ENCODE results near the gene TRIM62. TPM values are rescaled to one million over a fixed set of nuclear protein-coding genes. Genes with fewer than 3 reads are reported as not detected.
"Not testable (repeated sequence)": the region's sequence is repeated elsewhere in the genome, so short reads cannot be mapped to it uniquely, and the experiment has no call there.

TRIM62 gene
- total RNA-seq, 2 donors from 2014 or later: 13.3 to 18.1 TPM

DNA sequence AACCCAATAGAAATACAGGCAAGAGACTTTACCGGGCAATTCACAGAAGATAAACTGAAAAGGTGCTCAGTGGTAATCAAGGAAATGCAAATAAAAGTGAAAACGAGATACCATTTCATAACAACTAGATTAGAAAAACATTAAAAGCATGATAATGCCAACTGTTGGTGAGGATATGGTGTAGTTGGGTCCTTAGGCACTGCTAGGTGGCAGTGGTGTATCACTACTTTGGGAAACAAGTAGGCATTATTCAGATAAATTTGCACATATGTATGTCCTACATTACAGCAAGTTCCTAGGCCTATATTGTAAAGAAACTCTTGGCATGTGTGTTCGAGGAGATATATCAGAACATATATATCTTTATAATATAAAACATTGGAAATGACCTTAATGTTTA, 69.9 kb downstream of the TRIM62 start:
- TF ChIP-seq, protein P1, sequence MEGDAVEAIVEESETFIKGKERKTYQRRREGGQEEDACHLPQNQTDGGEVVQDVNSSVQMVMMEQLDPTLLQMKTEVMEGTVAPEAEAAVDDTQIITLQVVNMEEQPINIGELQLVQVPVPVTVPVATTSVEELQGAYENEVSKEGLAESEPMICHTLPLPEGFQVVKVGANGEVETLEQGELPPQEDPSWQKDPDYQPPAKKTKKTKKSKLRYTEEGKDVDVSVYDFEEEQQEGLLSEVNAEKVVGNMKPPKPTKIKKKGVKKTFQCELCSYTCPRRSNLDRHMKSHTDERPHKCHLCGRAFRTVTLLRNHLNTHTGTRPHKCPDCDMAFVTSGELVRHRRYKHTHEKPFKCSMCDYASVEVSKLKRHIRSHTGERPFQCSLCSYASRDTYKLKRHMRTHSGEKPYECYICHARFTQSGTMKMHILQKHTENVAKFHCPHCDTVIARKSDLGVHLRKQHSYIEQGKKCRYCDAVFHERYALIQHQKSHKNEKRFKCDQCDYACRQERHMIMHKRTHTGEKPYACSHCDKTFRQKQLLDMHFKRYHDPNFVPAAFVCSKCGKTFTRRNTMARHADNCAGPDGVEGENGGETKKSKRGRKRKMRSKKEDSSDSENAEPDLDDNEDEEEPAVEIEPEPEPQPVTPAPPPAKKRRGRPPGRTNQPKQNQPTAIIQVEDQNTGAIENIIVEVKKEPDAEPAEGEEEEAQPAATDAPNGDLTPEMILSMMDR (IDR thresholded peaks at IDR 0.05): peak in 1 of 4 experiments; percentile 23
- no peak for TF ChIP-seq POLR2AphosphoS5 (IDR thresholded peaks at IDR 0.05)
- no peak for TF ChIP-seq POLR2A (IDR thresholded peaks at IDR 0.05)
- WGBS: 42% methylated on average over 3 of the region's 3 CpGs
- no peak for DNase-seq (ENCODE audit: low spot score)
- Histone ChIP-seq H3K4me1 (replicated peaks) (no peaks in the 10 kb centered on the region), H3K9me3 (no peaks in the 10 kb centered on the region), H3K27ac (no peak overlapping the region), H3K4me3 (no peak overlapping the region), H3K36me3 (no peaks in the 10 kb centered on the region), H3K27me3 (replicated peaks; ENCODE audit: insufficient read depth) (no peaks in the 10 kb centered on the region)
- intact Hi-C loops (cut with DNase I): no loop called here

DNA sequence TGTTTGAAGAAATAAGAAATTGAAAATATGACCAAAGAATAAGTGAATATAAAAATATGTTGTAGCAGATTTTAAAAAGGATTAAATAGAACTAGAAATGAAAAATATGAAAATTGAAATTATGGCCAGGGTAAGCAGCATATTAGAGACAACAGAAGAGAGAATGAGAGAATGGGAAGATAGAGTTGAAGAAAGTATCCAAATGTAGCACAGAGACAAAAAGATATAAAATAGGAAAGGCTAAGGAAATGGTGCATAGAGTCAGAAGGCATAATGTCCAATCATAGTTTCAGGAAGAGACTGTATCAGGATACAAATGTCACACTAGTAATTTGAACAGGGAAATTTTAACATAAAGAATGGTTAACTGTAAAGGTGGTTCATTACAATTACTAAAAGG, 71.4 kb downstream of the TRIM62 start:
- no peaks in the 10 kb centered on the region for H3K4me1 ChIP-seq (replicated peaks)
- no peaks in the 10 kb centered on the region for H3K9me3 ChIP-seq
- TF ChIP-seq, protein P1 (IDR thresholded peaks at IDR 0.05): no peak
- TF ChIP-seq POLR2A (IDR thresholded peaks at IDR 0.05) (no peak), POLR2AphosphoS5 (IDR thresholded peaks at IDR 0.05) (no peak)
- DNase-seq (ENCODE audit: low spot score): no peak
- no peak overlapping the region for H3K4me3 ChIP-seq
- no peak overlapping the region for H3K27ac ChIP-seq
- no peaks in the 10 kb centered on the region for H3K27me3 ChIP-seq (replicated peaks; ENCODE audit: insufficient read depth)
- intact Hi-C loops (cut with DNase I): no loop called here
- H3K36me3 ChIP-seq: no peaks in the 10 kb centered on the region

DNA sequence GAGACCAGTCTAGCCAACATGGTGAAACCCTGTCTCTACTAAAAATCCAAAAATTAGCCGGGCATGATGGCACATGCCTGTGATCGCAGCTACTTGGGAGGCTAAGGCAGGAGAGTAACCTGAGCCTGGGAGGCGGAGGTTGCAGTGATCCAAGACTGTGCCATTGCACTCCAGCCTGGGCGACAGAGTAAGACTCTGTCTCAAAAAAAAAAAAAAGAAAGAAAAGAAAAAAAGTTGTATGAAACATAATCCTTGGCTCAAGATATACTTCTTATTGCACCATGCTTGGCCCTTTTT, 81.8 kb downstream of the TRIM62 start:
- H3K27ac ChIP-seq; DNase-seq (ENCODE audit: low spot score); H3K9me3 ChIP-seq; H3K4me3 ChIP-seq; H3K4me1 ChIP-seq (replicated peaks); H3K27me3 ChIP-seq (replicated peaks; ENCODE audit: insufficient read depth); H3K36me3 ChIP-seq; intact Hi-C loops (cut with DNase I): not testable (repeated sequence)
- 54% methylated on average over 4 of the region's 4 CpGs for WGBS

DNA sequence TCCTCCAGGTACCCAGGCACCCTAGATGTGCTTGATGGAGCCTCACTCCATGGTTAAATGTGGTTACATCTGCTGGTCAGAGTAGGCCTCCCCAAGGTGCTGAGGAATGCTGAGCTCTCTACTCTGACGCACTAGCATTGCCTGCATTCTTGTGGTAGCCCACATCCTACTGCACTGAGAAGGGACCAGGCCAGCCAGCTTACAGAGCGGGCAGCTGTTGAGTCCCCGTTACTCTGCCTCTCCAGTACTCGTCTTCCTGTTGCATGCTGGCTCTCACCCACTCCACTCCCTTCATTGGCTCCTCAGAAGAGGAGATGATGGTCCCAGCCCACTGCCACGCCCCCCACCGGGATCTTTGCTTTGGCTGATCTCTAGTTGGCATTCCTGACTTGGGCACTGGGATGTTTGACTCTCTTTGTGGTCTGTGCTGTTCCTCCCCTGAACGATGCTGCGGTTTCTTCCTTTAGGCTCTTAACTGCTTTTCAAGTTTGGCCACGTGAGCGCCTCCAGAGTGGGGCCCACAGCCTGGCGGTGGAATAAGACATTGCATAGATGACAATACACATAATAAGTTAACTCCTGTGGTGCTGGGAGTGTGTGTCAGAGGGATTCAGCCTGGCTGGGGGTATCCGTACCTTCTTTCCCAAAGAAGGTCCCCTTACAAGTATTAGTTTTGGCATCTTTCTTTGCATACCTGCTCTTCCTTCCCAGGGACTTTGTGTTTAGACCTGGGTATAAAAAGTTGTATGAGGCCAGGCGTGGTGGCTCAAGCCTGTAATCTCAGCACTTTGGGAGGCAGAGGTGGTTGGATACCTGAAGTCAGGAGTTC, 82.3 kb downstream of the TRIM62 start:
- Histone ChIP-seq H3K36me3 (no peaks in the 10 kb centered on the region), H3K4me1 (replicated peaks) (no peaks in the 10 kb centered on the region), H3K27ac (peak overlapping the region in 1 of 2 donors; percentile 13), H3K27me3 (replicated peaks; ENCODE audit: insufficient read depth) (no peaks in the 10 kb centered on the region), H3K4me3 (no peak overlapping the region), H3K9me3 (no peaks in the 10 kb centered on the region)
- DNase-seq (ENCODE audit: low spot score): peak; percentile 20
- WGBS: 44% methylated on average over 13 of the region's 13 CpGs
- intact Hi-C loops (cut with DNase I): no loop called here
- TF ChIP-seq, protein P1 (IDR thresholded peaks at IDR 0.05): peak in 1 of 4 experiments; percentile 9
- TF ChIP-seq POLR2A (IDR thresholded peaks at IDR 0.05) (no peak), POLR2AphosphoS5 (IDR thresholded peaks at IDR 0.05) (no peak)

DNA sequence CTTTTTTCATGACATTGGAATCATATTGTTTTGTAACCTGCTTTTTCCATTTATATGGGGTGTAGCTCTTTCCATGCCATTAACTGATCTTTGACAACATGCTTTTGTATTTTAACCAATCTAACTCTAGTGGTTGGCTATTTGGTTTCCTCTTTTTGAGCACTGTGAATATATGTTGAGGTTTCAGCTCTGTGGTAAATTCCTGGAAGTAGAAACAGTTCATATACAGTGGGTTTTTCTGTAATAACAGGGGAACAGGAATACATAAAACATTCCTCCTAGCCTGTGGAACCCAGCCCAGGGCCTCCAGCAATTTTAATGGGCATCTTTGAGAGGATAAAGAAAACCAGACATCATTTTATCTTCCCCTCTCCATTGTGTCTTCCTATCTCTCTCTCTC, 83.5 kb downstream of the TRIM62 start:
- Histone ChIP-seq H3K36me3 (no peaks in the 10 kb centered on the region), H3K27me3 (replicated peaks; ENCODE audit: insufficient read depth) (no peaks in the 10 kb centered on the region), H3K27ac (no peak overlapping the region), H3K9me3 (no peaks in the 10 kb centered on the region), H3K4me1 (replicated peaks) (no peaks in the 10 kb centered on the region), H3K4me3 (no peak overlapping the region)
- TF ChIP-seq POLR2A (IDR thresholded peaks at IDR 0.05) (no peak), POLR2AphosphoS5 (IDR thresholded peaks at IDR 0.05) (no peak)
- TF ChIP-seq, protein P1 (IDR thresholded peaks at IDR 0.05): no peak
- intact Hi-C loops (cut with DNase I): no loop called here
- DNase-seq (ENCODE audit: low spot score): no peak
